Islet precursor cell (in vitro differentiated cells): Measurements from ENCODE around the gene NPR3.

Experiments
- DNase-seq: peaks from one replicate; pipeline ENCODE4 v3.0.0-alpha.2; 2018

NPR3 gene

DNA sequence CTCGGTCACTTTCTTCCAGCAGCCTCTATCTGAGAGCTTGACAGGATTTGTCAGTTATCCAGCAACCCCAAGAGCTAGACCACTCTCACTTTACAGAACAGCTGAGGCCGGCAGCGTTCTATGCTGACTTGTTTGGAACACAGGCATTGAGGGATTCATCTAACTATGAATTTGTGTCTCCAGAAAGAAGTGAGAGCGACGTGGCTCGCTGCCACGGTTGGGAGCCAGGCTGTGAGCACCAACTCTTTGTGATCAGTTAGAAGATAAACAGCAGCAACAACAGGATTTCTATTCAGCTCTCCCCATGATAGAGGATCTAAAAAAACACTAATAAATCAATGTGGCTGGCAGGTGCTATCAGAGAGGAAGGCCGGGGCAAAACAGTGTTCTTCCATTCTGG is 58.6 kb downstream of the NPR3 start:
- DNase-seq = no peak

DNA sequence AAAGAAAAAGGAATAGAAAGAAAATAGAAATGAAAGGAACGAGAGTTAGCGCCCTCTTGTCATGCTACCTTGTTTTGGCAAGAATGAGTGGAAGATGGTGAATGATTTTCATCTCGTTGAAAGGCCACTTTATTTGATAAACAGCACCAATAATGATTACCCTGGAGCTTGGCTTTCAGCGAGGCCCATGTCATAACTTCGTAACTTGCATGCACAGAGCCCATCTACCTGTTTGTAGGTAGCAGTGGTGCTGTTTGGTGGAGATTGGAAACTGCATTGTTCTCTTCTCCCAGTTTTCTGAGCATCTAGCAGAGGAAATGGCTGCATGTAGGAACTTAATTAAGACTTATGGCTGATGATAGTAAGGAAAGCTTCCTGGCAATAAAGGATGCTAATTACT is 59.3 kb downstream of the NPR3 start:
- no peak for DNase-seq

DNA sequence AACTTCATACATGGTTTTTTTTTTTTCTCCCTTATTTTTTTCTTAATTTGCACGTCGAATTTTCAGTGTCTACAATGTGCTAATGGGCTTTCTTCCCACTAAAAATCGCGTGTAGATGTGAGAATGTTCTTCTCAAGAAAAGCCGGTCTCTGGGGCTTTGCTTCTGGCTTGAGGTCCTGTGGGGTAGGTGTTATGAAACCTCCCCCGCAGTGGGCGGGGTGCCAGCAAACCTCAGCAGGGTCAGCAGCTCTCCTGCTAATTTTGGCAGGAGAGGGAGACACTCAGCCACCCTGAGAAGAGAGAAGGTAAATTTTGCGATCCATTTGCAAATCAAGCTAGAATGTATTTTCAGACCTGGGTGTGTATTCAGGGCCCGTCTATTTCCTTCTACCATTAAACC is 59.9 kb downstream of the NPR3 start:
- DNase-seq = no peak

DNA sequence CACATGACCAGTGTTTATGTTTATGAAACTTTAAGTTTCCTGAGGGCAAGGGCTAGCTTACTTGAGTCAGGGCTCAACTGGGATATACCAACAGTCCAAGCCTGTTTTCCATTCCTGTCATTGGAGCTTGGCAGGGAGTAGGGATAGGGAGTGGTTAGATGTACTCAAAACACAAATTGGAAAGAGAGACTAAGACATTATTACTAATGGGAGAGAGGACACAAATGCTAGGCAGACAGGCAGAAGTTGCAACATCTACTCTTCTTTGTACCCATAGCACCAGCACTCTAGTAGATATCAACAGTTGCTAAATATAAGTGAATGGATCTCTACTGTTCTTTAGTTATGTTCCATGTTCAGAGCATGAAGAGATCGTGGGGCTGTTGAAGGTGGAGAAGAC is 62.8 kb downstream of the NPR3 start:
- DNase-seq = no peak

DNA sequence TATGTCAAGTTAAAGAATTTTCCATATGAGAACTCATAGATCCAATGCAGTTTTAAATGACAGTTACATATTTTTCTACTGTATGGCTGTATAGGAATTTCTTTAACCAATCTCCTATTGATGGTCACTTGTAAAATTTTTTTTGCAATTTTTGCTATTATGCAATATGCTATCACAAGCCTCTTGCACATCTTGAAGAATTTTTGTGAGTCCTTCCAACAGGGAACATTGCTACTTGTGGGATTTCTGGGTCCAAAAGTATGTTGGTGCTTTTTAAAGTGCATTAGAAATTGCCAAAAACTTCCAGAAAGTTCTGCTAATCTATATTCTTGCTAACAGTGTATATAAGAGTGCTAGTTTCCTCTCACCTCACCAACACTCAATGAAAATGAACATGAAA is 65.1 kb downstream of the NPR3 start:
- no peak for DNase-seq

DNA sequence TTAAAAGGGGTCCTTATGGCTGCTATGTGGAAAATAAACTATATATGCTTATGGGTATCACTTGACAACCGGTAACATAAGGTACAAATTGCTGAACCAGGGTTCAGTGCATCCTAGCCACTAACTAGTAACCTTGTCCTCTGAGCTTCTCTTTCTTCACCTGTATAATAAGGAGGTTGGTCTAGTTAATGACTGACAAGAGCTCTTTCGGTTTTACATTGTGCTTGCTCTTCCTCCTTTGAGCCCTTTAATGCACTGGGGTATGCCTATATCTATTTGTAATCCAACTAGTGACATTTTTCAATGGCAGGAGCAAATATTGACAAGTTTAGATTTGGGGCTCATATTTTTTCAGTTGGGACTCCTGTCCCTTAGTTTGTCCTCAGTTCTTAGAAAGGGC is 66.1 kb downstream of the NPR3 start:
- no peak for DNase-seq

DNA sequence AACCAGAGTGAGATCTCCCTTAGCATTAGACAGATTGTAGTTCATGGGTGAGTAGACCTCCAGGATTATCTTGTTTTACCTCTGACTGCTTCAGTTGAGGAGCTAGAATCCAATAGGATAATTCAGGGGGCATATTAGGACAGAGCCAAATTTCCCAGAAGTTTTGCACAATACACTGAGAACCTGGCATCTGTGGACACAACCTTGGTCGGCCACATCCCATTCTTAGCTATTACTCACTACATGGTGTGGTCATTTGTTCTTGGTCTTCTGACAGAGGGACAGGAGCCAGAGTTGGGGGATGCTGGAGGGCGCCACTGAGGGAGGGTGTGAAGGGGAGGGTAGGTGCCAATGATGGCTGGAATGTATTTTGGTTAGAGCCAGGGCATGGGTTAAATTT is 66.6 kb downstream of the NPR3 start:
- DNase-seq = no peak

DNA sequence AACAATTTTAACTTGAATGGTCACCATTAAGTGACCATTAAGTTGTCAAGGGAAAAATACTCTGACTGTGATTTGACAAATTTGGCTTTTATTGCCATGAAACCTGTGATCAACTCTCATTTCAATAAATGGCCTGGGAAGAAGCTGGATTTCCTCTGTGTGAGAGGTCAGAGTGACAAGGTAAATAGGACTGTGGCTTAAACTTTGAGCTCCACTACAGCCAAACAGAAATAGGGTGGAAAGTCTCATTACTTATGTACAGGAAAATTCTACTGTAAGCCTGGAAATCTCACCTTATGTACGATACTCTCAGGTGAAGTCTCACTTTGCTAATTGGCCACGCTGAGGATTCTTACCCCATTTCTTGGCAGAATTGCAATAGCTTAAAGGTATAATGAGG is 67.3 kb downstream of the NPR3 start:
- DNase-seq = no peak

DNA sequence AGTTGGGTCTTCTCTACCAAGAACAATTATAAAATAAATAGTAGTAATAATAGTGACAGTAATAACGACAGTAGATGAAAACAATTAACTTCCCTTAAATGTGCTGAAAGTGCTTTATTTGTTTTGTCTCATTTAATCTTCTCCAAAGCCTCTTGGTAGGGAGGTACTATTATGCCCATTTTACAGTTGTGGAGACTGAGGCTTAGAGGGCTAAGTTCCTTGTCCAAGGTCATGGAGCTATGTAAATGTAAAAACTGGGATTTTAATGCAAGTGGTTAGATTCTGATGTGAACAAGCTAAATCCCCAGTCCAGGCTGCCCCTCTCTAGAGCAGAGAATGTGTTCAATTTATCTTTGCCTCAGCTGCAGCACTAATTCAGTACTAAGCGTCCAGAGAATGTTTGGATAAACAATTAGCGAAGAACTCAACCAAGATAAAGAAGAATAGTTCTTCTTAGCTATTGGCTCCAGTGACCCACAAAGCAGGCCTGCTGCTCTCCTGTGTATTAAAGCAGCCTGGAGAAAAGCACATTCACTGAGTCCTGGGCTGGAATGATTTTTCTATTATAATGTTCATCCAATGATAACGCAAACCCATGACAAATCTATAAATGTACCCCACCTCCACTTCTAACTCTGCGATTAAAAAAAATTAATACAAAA is 68.8 kb downstream of the NPR3 start:
- no peak for DNase-seq

DNA sequence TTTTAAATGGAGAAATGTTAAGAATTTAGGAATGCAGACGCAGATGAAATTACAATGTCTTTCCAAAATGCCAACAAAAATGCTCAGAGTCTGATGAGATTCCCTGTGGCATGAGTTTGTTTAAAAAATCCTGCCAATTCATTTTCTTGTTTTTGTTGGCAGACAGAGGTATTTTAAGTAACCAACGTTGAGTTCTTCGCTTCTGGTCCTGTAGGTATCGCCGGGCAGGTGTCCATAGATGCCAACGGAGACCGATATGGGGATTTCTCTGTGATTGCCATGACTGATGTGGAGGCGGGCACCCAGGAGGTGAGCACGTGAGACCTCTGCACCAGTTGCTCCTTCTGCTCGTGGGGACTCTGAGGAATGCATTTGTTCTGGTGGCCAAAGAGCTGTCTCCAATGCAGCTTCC is 69.4 kb downstream of the NPR3 start:
- DNase-seq = no peak

DNA sequence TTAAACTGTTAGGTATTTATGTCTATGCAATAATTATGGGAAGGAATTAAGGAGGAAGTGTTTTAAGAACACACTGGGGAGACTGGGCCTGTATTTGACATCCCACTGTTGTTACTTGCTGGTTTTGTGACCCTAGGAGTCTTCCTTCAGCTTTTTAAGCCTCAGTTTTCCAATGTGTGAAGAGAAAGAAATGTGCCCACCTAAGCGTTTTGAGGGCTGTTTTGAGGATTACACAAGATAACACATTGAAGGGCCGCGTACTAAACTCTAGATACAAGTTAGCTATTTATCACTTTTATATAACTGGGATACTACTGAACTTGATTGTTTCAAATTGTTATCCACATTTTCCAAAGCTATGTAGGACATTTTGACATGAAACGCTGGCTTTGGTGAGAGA is 72.5 kb downstream of the NPR3 start:
- DNase-seq = no peak

DNA sequence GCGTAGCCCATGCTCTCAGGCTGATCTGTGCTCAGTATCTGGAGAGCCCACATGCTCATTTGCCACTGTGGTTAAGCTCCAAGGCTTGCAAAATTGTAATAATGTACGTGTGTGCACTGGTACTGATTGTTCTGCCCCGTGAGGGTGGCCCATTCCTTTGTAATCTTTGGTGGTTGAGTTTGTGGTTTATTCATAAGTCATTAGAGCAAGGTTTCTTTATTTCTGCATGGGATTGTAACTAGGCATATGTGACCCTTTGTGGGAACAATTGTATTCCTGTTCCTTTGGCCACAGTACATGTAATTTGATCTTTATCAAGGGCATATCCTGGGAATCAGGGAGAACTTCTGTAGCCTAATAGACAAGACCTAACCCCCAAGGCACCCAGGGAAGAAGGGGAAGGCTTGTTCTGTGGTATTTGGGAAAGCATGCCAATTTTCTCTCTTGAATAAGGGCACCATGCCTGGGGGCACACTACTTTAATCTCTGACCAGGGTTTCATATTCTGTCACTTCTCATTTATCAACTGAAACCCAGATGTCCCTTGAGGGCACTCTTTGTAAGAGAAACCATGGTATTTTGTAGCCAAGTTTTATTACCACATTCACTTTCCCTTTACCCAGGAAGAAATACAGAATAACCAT is 74.6 kb downstream of the NPR3 start:
- DNase-seq = peak; percentile 76

DNA sequence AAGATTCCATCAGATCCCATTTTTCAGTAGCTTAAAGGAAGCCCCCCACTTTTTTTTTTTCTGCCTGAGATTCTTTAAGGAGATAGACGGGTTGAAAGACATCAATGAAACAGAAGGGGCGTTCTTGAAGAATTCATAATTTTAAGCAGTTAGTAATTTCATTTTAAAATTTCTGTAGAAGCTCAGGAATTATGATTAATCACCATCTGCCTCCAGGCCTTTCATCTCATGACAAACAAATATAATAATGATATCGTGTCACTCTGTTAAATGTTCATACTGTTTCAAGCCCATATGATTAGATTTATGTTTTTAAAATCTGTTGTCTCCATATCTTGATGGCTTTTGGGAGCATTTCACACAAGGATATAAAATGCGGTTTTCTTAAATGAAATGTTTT is 75.2 kb downstream of the NPR3 start:
- no peak for DNase-seq

DNA sequence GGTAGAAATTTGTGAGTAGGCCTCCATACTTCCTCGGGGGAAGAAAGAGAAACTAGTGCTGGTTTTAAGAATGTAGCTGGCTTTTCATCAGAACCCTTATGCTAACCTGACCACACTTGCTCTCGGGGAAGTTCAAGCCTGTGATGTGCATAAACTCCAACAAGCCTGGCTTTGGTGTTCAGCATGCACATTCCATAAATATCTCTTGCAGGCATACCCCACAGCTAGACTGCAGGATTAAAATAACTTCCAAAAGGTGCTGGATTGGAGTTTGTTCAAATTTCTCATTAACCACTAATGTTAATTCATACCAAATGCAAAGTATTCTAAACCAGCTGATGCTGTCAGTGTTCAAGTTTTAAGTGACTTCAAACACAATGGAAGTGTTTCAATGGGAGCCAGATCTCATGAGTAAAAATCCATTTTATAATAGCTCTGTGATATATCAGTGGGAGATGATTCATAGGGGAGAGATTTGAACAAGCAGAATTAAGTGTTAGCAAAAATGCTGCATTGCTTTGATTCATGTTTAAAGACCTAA is 79.4 kb downstream of the NPR3 start:
- DNase-seq = no peak

DNA sequence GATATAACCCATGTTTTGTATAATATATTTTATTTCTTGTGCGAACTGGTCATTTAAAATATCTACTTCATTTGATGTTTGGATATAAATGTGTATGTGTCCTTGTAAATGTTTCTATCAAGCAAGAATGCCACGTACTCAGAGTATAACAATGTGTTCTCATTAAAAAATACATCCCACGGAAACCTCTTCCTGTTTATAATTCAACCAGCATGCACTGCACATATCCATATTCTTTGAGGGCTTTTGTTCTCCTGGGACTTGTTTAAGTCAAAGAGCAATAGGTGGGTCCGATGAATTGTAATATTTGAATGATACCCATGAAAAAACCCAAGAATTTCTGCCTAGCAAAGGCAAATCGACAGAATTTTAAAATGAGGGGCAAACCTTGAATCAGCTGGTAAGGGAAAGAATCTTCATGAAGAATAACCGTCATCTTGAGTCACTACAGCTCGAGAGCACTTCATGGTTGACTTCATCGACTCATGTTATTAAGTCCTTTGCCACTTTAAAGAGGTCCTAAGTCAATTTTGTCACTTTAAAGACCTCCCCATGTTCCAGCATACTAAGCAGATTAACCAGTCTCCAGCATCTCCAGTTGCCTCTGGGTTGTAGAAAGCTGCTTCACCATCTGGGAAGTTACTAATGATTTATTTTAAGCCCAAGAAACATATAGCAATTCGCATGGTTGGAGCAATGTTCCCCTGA is 80.6 kb downstream of the NPR3 start:
- DNase-seq = no peak

DNA sequence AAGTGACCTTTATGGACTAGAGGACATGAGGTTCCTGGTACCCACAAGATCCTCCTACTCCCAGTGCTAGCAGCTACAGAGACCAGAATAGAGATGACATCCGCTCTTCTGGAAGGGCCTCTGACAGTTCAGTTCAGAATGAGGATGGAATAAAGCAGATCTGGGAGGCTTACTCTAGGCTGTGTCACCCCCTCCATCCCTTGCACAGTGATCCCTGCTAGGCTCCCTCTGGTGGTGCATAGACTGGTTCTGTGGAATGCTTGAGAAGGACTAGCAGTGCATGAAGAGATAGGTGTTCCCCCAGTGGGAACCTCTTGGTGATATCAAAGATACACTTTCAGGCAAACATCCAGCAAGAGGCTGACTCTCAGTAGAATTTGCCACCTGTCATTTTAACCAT is 83.0 kb downstream of the NPR3 start:
- DNase-seq = no peak

DNA sequence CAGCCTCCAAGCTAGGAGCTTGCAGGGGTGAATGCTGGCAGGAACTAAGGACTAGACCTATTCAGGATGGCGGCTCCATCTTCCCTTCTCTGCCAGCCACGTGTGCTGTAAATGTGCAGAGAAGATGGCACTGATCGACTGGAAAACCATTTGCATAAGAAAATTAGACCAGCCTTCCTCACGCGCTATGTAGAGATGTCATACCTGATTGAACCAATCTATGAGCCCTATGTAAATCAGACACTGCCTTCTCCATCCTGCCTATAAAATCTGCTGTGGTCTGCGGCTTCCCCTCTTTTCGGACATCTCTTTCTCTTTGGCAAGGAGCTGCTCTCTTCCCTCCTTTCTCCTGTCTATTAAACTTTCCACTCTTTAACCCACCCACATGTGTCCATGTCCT is 91.6 kb downstream of the NPR3 start:
- DNase-seq = peak; percentile 17

DNA sequence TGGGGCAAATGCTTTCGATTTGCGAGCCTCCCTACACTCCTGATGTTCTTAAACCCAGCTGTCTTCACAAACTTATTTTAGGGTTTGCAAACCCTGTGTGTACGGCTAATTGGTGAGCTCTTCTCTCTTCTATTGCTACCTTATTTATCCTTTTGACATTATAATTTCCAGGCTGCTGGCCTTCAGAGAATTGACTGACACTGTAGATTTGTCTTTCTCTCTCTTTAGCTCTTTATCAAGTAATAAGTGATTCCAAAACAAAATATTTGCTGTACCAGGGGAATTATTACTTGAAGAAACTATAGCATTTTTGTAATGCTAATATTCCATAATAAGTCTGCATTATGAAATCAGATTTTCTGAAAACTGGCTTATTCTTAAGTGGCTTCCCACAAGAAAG is 92.5 kb downstream of the NPR3 start:
- no peak for DNase-seq

DNA sequence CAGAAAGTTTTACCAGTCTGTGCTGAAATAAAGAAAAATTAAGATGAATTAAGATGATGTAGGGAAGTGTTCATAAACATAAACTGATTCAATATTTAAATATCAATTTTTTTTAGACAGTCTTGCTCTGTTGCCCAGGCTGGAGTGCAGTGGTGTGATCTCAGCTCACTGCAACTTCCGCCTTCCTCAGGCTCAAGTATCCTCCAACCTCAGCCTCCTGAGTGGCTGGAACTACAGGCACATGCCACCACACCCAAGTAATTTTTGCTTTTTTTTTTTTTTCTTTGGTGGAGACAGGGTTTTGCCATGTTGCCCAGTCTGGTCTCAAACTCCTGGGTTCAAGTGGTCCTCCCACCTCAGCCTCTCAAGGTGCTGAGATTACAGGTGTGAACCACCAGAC is 94.3 kb downstream of the NPR3 start:
- DNase-seq = peak; percentile 29

DNA sequence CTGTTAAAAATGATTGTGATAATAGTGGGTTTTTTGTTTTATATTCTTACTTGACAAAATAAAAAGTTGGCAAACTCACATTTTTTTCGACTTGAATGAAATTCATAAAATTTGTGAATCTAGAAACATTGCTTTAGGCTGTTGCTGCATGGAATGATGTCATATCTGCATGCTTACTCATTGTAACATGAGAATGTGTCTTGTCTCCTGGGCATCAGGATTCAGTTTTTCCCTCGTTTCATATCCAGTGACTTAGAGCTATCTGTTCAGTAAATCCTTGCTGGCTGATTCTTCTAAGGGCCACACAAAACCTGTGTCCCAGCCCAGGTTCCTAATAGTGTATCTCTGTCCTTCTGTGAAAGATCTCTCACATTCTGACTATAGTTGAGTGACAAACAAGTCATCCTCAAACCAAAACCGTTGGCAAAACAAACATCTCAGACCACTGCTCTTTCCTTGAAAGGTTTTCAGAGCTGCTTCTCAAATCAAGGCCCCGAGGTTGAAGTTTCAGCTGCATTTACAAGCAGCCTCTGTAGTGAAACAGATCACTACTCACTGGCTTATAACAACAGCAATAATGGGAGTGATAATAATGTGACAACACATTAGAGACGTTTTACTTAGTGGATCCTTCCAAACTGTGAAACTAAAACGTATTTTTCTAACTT is 95.0 kb downstream of the NPR3 start:
- DNase-seq = peak; percentile 59

DNA sequence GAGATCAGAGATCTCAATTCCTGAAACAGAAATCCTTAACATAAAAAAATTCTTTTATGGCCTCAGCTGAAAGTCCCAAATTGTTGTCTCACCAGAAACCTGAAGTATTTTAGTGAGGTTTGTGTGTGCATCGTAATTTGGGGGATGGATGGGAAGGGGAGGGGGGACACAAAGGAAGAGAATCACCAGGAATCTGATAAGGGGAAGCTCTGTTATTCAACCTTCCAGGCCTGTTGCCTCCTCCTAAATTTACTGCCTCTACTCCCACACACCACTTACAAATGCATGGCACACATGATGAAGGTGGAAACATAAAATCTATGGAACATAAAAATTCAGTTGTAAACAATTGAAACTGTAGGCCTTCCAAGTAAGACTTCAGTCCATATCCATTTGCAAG is 97.7 kb downstream of the NPR3 start:
- DNase-seq = peak; percentile 24

DNA sequence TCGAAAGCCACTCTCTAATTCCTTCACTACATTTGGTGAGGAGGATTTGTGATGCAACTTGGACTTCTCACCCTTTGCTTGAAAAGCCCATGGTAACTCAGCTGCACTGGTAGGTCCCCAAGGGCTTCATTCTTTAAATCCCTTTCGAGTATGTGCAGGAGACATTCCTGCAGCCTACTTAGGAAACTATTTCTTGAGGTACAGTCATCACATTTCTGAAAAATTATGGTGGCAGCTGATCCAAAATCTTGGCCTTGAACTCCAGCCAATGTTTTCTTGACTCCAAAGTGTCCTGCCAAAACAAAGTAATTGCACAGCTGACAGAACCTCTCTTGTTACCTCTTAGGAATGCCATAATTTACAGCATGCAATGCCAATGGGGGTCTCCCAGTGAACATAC is 99.7 kb downstream of the NPR3 start:
- DNase-seq = no peak

DNA sequence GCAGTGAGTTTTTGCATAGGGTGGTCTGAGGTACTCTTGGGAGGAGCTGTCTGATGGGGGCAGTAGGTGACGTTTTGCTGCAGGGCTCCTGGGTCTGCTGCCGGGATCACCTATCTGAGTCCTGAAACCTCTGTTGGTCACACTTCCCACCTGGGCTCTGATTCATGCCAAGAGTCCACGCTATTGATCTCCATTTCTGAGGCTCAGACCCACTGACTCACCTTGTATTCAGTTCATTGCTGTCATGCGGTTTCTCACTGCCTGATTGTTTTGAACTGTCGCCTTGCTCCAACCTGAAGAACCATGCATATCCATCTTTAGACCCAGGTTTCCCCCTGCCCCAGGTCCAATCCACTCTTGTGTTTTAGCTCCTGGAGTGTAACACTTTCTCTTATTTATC is 101.3 kb downstream of the NPR3 start:
- no peak for DNase-seq

DNA sequence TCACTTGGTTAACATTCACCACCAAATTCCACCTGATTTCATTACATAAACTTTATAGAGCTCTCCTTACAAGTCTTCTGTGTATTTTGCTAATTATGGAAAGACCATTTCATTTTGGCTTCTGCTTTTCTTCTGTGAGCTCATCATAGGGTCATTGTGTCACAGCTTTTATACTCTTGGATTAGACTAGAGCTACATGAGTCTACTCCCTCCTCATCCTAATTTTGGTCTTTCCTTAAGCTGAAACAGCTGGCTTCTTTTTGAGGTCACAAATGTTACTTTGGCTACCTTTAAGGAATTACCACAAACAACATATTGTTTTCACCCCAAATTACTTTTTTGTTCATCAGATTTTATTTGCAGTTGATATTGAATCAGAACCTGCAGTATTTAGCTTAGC is 103.0 kb downstream of the NPR3 start:
- DNase-seq = no peak
